ENCODE measurements around the gene PHACTR3. TPM values are rescaled to one million over a fixed set of nuclear protein-coding genes. Genes with fewer than 3 reads are reported as not detected.

The PHACTR3 gene
- total RNA-seq, 1 donor from 2014 or later = 1.4 TPM

GRCh38 chr20:59579404-59580145 is 24.8 kb upstream of the PHACTR3 start:
- Histone ChIP-seq H2AFZ (replicated peaks) (no peak overlapping the region), H3K79me2 (ENCODE audit: low read depth) (no peaks in the 10 kb centered on the region), H3K27me3 (peaks cover 90% of the 10 kb centered on the region), H3K9ac (no peak overlapping the region), H4K20me1 (ENCODE audit: low read depth) (peaks cover 11% of the 10 kb centered on the region), H3K4me1 (no peaks in the 10 kb centered on the region), H3K9me3 (ENCODE audit: low read depth) (no peaks in the 10 kb centered on the region), H3K36me3 (no peaks in the 10 kb centered on the region), H3K4me3 (no peak overlapping the region), H3K4me2 (no peak overlapping the region), H3K27ac (no peak overlapping the region), H3F3A (ENCODE audit: low read depth) (no peaks in the 10 kb centered on the region)
- Mint-ChIP-seq H3K27me3 (ENCODE audit: insufficient read depth, low read depth) (peaks cover 42% of the 10 kb centered on the region), H3K4me1 (peaks cover 14% of the 10 kb centered on the region), H3K9me3 (peaks cover 3% of the 10 kb centered on the region), H3K27ac (peak overlapping the region; percentile 46), H3K36me3 (no peaks in the 10 kb centered on the region), H3K4me3 (peak overlapping the region; percentile 71)
- DNase-seq (ENCODE audit: low spot score) = no peak
- no peak for TF ChIP-seq EZH2 (IDR thresholded peaks at IDR 0.05)
- TF ChIP-seq CTCF (IDR thresholded peaks at IDR 0.05) = no peak
- no peak for TF ChIP-seq EZH2phosphoT487 (IDR thresholded peaks at IDR 0.05)

DNA sequence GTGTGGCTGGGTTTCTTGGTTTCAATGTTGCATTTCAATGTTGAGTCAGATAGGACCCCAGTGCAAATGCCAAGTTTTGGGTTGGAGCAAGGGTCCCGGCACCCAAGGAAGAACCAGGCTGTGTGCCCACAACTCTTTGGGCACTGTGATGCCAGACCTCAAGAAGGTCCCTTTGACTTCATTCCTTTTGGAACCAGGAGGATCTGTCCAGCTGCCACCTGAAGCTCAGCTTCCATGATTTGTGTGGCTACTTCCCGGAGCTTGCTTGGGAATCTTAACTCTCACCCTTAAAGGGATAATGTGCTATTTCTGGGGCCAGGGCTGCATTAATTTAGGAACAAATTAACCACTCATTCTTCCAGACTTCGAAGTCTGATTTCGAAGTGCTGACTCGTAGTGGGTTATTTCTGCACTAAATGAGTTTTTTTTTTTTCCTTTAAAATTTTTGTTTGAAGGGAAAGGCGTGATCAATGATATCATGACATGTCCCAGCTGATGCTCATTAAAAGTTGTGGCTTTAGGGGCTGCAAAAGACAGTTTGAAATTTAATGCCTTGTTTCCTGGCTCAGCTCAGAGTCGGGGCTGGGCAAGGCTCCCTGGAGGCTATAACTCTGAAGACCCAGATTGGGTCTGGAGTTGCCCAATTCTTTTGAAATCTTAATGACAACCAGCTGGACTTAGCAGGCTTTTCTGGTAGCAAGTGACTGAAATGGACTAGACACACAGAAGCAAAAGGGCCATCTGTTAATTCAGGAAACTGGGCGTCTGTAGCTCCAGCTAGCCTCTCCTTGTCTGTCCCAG is 24.0 kb upstream of the PHACTR3 start:
- Histone ChIP-seq H3K27ac (no peak overlapping the region), H3K79me2 (ENCODE audit: low read depth) (no peaks in the 10 kb centered on the region), H3K4me1 (no peaks in the 10 kb centered on the region), H2AFZ (replicated peaks) (no peak overlapping the region), H3K9me3 (ENCODE audit: low read depth) (no peaks in the 10 kb centered on the region), H3K36me3 (no peaks in the 10 kb centered on the region), H3K4me2 (no peak overlapping the region), H4K20me1 (ENCODE audit: low read depth) (peaks cover 11% of the 10 kb centered on the region), H3F3A (ENCODE audit: low read depth) (no peaks in the 10 kb centered on the region), H3K9ac (no peak overlapping the region), H3K4me3 (no peak overlapping the region), H3K27me3 (peaks cover 87% of the 10 kb centered on the region)
- Mint-ChIP-seq H3K4me3 (no peak overlapping the region), H3K36me3 (no peaks in the 10 kb centered on the region), H3K27ac (no peak overlapping the region), H3K27me3 (ENCODE audit: insufficient read depth, low read depth) (peaks cover 44% of the 10 kb centered on the region), H3K9me3 (peaks cover 3% of the 10 kb centered on the region), H3K4me1 (peaks cover 14% of the 10 kb centered on the region)
- no peak for DNase-seq (ENCODE audit: low spot score)
- no peak for TF ChIP-seq EZH2 (IDR thresholded peaks at IDR 0.05)
- TF ChIP-seq CTCF (IDR thresholded peaks at IDR 0.05) = no peak
- TF ChIP-seq EZH2phosphoT487 (IDR thresholded peaks at IDR 0.05) = no peak

- Histone ChIP-seq H2AFZ (replicated peaks) (no peak overlapping the region), H3F3A (ENCODE audit: low read depth) (no peaks in the 10 kb centered on the region), H3K79me2 (ENCODE audit: low read depth) (no peaks in the 10 kb centered on the region), H3K27me3 (peaks cover 87% of the 10 kb centered on the region), H3K4me2 (no peak overlapping the region), H3K9ac (no peak overlapping the region), H3K9me3 (ENCODE audit: low read depth) (no peaks in the 10 kb centered on the region), H3K27ac (no peak overlapping the region), H4K20me1 (ENCODE audit: low read depth) (peaks cover 11% of the 10 kb centered on the region), H3K4me1 (no peaks in the 10 kb centered on the region), H3K4me3 (no peak overlapping the region), H3K36me3 (no peaks in the 10 kb centered on the region)
- H3K9me3 Mint-ChIP-seq = peaks cover 2% of the 10 kb centered on the region
- no peak overlapping the region for H3K27ac Mint-ChIP-seq
- no peaks in the 10 kb centered on the region for H3K36me3 Mint-ChIP-seq
- peaks cover 37% of the 10 kb centered on the region for H3K27me3 Mint-ChIP-seq (ENCODE audit: insufficient read depth, low read depth)
- no peak overlapping the region for H3K4me3 Mint-ChIP-seq
- H3K4me1 Mint-ChIP-seq = peaks cover 13% of the 10 kb centered on the region
- DNase-seq (ENCODE audit: low spot score) = no peak
- TF ChIP-seq EZH2 (IDR thresholded peaks at IDR 0.05) (no peak), CTCF (IDR thresholded peaks at IDR 0.05) (no peak), EZH2phosphoT487 (IDR thresholded peaks at IDR 0.05) (no peak)
These were observed 23.3 kb upstream of the PHACTR3 start for GRCh38 chr20:59580991-59581401.

All from neural progenitor cell (in vitro differentiated cells).